GM18858 (cell line): ENCODE results near the gene NUTM1.
"Not testable (repeated sequence)": the region's sequence is repeated elsewhere in the genome, so short reads cannot be mapped to it uniquely, and the experiment has no call there.

ENCODE experiments used
- ATAC-seq: cut with Tn5 transposase; IDR thresholded peaks from one replicate; pipeline ENCODE4 v1.9.1; 2021; ENCODE audit not compliant: unreplicated experiment

NUTM1 gene

GRCh38 chr15:34364041-34364440, 20.9 kb downstream of the NUTM1 start:
- ATAC-seq: no peak

DNA sequence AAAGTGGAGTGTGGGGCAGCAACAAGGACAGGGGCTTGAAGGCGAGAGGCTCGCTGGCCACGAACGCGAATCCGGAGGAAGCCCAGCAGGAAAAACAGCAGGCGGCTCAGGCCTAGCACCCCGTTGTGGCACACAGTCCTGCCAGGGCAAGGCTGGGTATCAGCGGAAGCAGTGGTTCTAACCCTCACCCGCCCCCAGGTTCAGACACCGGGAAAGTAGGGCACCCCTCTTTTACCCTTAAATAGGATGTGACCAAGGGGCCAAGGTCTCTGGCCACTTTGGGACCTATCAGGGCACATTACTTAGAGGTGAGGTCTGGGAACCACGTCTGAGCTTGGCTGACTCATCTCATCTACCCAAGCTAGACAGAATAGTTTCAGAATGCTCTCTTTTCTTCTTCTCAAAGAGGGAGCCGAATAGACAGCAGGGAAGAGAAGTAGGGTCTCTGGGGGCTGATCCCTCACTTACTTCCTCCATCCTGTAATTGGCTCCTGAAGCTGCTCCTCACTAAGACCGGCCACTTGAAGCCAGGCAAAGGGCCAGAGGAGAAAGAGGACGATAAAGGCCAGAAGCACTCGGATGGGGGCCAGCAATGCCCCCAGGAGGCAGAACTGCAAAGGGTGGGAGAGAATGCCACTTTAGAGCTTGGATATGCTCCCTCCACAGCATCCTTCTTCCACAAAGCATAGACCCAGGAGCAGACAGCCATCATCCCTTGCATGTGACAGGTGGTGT, 22.1 kb downstream of the NUTM1 start:
- no peak for ATAC-seq

DNA sequence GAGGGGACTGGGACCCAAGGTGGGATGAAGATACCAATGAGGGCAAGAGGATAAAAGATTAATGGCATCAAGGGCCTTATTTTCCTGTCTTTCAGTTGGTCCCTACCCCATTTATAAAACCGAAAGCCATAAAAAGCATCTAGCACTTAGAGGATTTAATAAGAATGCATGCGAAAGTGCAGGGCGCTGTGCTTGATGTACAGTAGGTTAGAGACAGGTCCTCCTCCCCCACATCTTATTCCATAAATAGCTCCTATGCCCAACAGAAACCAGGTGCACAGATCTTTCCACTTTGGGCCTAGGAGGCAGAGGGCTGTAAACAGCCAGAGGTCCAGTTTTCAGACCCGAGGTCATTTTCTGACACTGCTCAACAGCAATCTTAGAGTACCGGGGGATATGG, 22.7 kb downstream of the NUTM1 start:
- no peak for ATAC-seq

GRCh38 chr15:34366271-34367065, 23.4 kb downstream of the NUTM1 start:
- ATAC-seq: no peak

- peak; percentile 52 for ATAC-seq
These were observed 24.3 kb downstream of the NUTM1 start, which contains the start of gene LPCAT4 for GRCh38 chr15:34367101-34368081. Gene LPCAT4, minus strand, starts transcription at chr15:34367196. Its CDS starts 96 bp downstream, at chr15:34367100.

DNA sequence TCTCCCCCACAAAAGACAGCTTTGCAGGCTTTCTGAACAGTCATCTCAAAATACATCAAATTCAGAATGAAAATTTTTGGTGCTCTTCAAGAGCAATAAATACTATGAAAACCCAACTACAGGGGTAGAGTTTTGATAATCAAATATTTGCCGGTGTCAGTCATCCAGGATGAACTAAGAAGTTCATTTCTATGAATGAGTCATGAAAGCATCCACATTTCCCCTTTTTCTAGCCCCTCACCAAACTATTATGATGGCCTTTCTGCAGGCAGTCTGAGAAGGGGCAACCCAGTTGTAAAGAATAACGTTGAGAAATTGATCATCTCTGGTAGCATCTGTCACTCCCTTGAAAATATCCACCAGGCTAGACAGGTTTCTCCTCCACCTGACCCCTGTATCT, 27.0 kb downstream of the NUTM1 start:
- no peak for ATAC-seq

GRCh38 chr15:34370643-34371042, 27.5 kb downstream of the NUTM1 start:
- no peak for ATAC-seq

GRCh38 chr15:34373951-34374350, 30.8 kb downstream of the NUTM1 start:
- no peak for ATAC-seq

- ATAC-seq: no peak
These were observed 31.7 kb downstream of the NUTM1 start for GRCh38 chr15:34374816-34375215.

GRCh38 chr15:34375541-34375940, 32.4 kb downstream of the NUTM1 start:
- not testable (repeated sequence) for ATAC-seq

DNA sequence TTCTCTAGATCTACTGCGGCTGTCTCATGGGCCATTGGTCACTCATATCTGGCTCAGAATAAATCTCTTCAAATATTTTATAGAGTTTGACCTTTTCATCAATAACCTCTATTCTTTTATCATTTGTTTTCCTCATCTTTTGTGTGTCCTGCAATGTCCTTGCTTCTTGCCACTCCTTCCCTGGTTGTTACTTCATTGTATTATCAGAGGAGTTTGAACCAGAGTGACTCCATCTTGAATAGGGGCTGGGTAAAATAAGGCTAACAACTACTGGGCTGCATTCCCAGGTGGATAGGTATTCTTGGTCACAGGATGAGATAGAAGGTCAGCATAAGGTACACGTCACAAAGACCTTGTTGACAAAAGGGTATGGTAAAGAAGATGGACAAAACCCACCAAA, 33.7 kb downstream of the NUTM1 start:
- no peak for ATAC-seq

GRCh38 chr15:34380491-34380890, 37.4 kb downstream of the NUTM1 start:
- ATAC-seq: not testable (repeated sequence)

GRCh38 chr15:34381829-34382521, 38.9 kb downstream of the NUTM1 start:
- ATAC-seq: not testable (repeated sequence)

DNA sequence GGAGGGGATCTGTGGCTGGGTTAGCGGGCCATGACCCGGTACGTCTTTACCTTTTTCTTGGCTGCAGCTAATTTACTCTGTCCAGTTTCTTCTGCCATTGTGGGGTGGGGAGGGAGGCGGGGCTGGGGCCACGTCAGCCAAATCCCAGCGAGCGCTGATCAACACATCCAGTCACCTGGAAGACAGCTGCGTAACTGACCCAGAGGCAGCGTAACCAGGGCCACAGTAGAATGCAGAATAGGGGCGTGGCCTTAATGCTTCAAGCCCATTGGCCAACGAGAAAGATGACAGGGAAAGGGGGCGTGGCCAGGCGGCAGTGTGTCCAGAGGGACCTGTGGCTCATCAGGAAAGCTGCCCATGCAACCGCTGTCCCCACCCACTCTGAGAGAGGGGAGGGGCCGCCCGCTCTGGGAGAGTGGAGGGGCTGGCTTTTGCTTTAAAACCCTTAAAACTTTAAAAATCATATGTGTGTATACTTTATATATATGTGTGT, 46.5 kb downstream of the NUTM1 start:
- ATAC-seq: not testable (repeated sequence)

- ATAC-seq: not testable (repeated sequence)
These were observed 49.9 kb downstream of the NUTM1 start for GRCh38 chr15:34392981-34393380.

GRCh38 chr15:34397637-34398259, 54.6 kb downstream of the NUTM1 start:
- ATAC-seq: not testable (repeated sequence)

DNA sequence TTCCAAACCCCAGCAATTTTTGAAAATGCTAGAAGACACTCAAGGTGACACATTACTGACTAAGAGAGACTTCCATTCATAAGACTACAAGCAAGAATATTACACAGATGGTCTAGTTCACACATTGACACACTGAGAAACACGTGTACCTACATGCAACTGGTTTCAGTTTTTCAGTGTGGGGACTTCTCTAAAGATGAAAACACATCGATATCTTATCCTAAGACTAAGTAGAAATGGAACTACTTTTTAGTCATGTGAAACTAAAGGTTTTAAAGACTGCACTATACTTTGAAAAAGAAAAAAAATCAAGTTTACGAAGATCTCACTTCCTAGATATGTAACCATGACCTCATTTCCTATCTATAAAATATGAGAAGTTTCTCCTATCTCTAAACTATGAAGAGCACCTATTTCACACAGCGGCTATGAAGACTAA, 60.1 kb downstream of the NUTM1 start:
- peak; percentile 61 for ATAC-seq

GRCh38 chr15:34403899-34404298, 60.8 kb downstream of the NUTM1 start:
- ATAC-seq: not testable (repeated sequence)
